ENCODE measurements around the gene CRB1. TPM values are rescaled to one million over a fixed set of nuclear protein-coding genes. Genes with fewer than 3 reads are reported as not detected.
A peak's percentile ranks its signal among the peaks of the same experiment; 100 is the strongest.

Gene CRB1
- total RNA-seq, 1 experiment from 2014 or later, result not detected

- no TSS peak for BruUV-seq (replicated peaks)
- H3K4me1 ChIP-seq (replicated peaks; ENCODE audit: insufficient read depth), result no peaks in the 10 kb centered on the region
- no peaks in the 10 kb centered on the region for H3K27me3 ChIP-seq (ENCODE audit: insufficient read depth, low read depth)
- no peak overlapping the region for H2AFZ ChIP-seq
- H3K36me3 ChIP-seq (ENCODE audit: low read depth), result no peaks in the 10 kb centered on the region
- H3K4me3 ChIP-seq, result no peak overlapping the region
- H3K9me2 ChIP-seq (ENCODE audit: insufficient read depth), result no peaks in the 10 kb centered on the region; the same call in 1 of the 2 replicates
- no peaks in the 10 kb centered on the region for H3K79me2 ChIP-seq (ENCODE audit: low read depth)
- intact Hi-C loops (cut with micrococcal nuclease; ENCODE audit: unreplicated experiment), result no loop called here
- TF ChIP-seq CTCF (conservative IDR thresholded peaks at IDR 0.05) (no peak), EZH2 (IDR thresholded peaks at IDR 0.05; ENCODE audit: low read depth) (no peak)
- POLR2A ChIA-PET (ENCODE audit: unreplicated experiment), result no interaction called here
- CTCF ChIA-PET, result no interaction called here
- H4K20me1 ChIP-seq (ENCODE audit: insufficient read depth), result no peaks in the 10 kb centered on the region
- no peaks in the 10 kb centered on the region for H3F3A ChIP-seq (ENCODE audit: insufficient read depth, low read depth)
- H3K27ac ChIP-seq, result no peak overlapping the region
- no peaks in the 10 kb centered on the region for H3K9me3 ChIP-seq (ENCODE audit: insufficient read depth, low read depth)
- no peak overlapping the region for H3K4me2 ChIP-seq
- DNase-seq, result no peak
These were observed 145.5 kb downstream of the CRB1 start for GRCh38 chr1:197413564-197413963.

- DNase-seq, result no peak
- H3K27me3 ChIP-seq (ENCODE audit: insufficient read depth, low read depth), result no peaks in the 10 kb centered on the region
- TF ChIP-seq EZH2 (IDR thresholded peaks at IDR 0.05; ENCODE audit: low read depth) (no peak), CTCF (conservative IDR thresholded peaks at IDR 0.05) (no peak)
- no peaks in the 10 kb centered on the region for H3K9me3 ChIP-seq (ENCODE audit: insufficient read depth, low read depth)
- no peaks in the 10 kb centered on the region for H3K4me1 ChIP-seq (replicated peaks; ENCODE audit: insufficient read depth)
- no peak overlapping the region for H3K4me2 ChIP-seq
- ChIA-PET CTCF (no interaction called here), POLR2A (ENCODE audit: unreplicated experiment) (no interaction called here)
- no peaks in the 10 kb centered on the region; the same call in 1 of the 2 replicates for H3K9me2 ChIP-seq (ENCODE audit: insufficient read depth)
- no TSS peak for BruUV-seq (replicated peaks)
- no peaks in the 10 kb centered on the region for H3K36me3 ChIP-seq (ENCODE audit: low read depth)
- no peak overlapping the region for H3K27ac ChIP-seq
- no peak overlapping the region for H3K4me3 ChIP-seq
- H2AFZ ChIP-seq, result 0 out of 2 replicates have a peak overlapping the region, but pooled peaks have one; percentile 13
- no peaks in the 10 kb centered on the region for H3F3A ChIP-seq (ENCODE audit: insufficient read depth, low read depth)
- intact Hi-C loops (cut with micrococcal nuclease; ENCODE audit: unreplicated experiment), result no loop called here
- H4K20me1 ChIP-seq (ENCODE audit: insufficient read depth), result no peaks in the 10 kb centered on the region
- no peaks in the 10 kb centered on the region for H3K79me2 ChIP-seq (ENCODE audit: low read depth)
These were observed 147.2 kb downstream of the CRB1 start for GRCh38 chr1:197415221-197415620.

DNA sequence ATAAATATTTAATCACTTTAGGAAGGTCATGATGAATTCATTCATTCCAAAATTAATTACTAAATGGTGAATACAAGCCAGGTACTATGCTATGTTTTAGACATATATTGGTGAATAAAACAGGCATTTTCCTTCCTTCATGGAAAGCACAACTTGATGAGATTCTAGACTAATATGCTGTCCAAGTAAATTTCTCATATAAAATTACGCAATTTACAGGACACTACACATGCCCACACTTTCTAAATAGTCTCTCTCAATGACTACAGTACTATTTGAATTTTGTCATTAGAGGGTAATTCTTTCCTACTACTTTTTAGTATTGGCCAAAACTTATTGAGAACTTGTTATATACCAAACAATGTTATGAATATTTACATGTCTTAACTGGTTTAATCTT is 150.6 kb downstream of the CRB1 start:
- H3K4me2 ChIP-seq, result no peak overlapping the region
- no peak overlapping the region for H3K4me3 ChIP-seq
- H3K27ac ChIP-seq, result no peak overlapping the region
- no peaks in the 10 kb centered on the region for H3K36me3 ChIP-seq (ENCODE audit: low read depth)
- BruUV-seq (replicated peaks), result no TSS peak
- H3F3A ChIP-seq (ENCODE audit: insufficient read depth, low read depth), result no peaks in the 10 kb centered on the region
- no peaks in the 10 kb centered on the region for H3K4me1 ChIP-seq (replicated peaks; ENCODE audit: insufficient read depth)
- intact Hi-C loops (cut with micrococcal nuclease; ENCODE audit: unreplicated experiment), result no loop called here
- no peaks in the 10 kb centered on the region for H3K27me3 ChIP-seq (ENCODE audit: insufficient read depth, low read depth)
- no peaks in the 10 kb centered on the region for H3K79me2 ChIP-seq (ENCODE audit: low read depth)
- ChIA-PET CTCF (no interaction called here), POLR2A (ENCODE audit: unreplicated experiment) (no interaction called here)
- no peaks in the 10 kb centered on the region for H4K20me1 ChIP-seq (ENCODE audit: insufficient read depth)
- DNase-seq, result no peak
- no peaks in the 10 kb centered on the region for H3K9me2 ChIP-seq (ENCODE audit: insufficient read depth)
- H2AFZ ChIP-seq, result no peak overlapping the region
- TF ChIP-seq CTCF (conservative IDR thresholded peaks at IDR 0.05) (no peak), EZH2 (IDR thresholded peaks at IDR 0.05; ENCODE audit: low read depth) (no peak)
- H3K9me3 ChIP-seq (ENCODE audit: insufficient read depth, low read depth), result no peaks in the 10 kb centered on the region

Data from PC-9 (cell line).